Measurements from ENCODE around the gene LCE1D. TPM values are rescaled to one million over a fixed set of nuclear protein-coding genes. Genes with fewer than 3 reads are reported as not detected.

The LCE1D gene
- total and polyA plus RNA-seq, 7 donors: not detected

DNA sequence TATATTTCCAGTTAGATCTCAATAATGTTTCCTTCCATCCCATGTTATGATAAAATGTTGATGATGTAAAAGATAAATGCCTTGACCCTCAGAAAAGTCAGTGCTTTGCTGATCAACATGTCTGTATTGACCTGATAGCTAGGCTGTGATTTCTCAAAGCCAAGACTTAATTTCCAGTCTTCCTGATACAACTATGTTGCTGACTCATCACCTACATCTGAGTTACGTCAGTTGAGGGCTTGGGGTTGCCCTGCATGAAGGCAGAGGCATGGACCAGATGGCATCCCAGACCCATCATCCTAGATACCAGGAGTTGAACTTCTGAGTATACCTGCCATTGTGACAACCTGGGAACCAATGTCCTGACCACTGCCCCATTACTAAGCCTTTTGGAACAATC lies 4.8 kb downstream of the LCE1D start:
- Histone ChIP-seq H3K36me3 (ENCODE audit: insufficient read depth in 1 of 2, low read depth in 1 of 2) (no peaks in the 10 kb centered on the region), H3K4me3 (no peak overlapping the region), H3K4me1 (no peaks in the 10 kb centered on the region), H3K27me3 (ENCODE audit: insufficient read depth in 3 of 3, low read length in 2 of 3) (no peaks in the 10 kb centered on the region), H3K9me3 (no peaks in the 10 kb centered on the region), H3K27ac (no peak overlapping the region)
- intact Hi-C loops (cut with DNase I): no loop called here
- TF ChIP-seq, protein P1, sequence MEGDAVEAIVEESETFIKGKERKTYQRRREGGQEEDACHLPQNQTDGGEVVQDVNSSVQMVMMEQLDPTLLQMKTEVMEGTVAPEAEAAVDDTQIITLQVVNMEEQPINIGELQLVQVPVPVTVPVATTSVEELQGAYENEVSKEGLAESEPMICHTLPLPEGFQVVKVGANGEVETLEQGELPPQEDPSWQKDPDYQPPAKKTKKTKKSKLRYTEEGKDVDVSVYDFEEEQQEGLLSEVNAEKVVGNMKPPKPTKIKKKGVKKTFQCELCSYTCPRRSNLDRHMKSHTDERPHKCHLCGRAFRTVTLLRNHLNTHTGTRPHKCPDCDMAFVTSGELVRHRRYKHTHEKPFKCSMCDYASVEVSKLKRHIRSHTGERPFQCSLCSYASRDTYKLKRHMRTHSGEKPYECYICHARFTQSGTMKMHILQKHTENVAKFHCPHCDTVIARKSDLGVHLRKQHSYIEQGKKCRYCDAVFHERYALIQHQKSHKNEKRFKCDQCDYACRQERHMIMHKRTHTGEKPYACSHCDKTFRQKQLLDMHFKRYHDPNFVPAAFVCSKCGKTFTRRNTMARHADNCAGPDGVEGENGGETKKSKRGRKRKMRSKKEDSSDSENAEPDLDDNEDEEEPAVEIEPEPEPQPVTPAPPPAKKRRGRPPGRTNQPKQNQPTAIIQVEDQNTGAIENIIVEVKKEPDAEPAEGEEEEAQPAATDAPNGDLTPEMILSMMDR (IDR thresholded peaks at IDR 0.05): no peak
- DNase-seq (no peak), ATAC-seq (no peak)
- 55 to 61% (median 58%) methylated on average over 1 of the region's 1 CpG for WGBS, 3 donors

DNA sequence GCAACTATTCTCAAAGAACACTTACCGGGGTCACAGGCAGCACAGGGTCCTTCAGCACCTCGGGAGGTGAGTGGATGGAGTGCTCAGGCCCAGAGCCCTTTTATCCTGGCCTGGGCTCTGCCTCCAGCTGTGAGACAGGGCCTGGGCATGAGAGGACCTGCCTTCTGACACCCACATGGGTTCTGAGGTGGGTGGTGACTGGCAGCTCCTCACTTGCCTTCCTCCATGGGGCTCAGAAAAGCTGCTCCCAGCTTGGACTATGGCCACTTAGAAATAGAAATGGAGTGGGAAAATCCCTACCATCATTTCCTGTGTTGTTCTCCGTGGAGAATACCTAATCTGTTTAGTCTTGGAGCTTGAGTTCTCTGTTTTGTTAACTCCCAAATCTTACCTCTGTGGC lies 10.1 kb downstream of the LCE1D start, which contains the start of gene LCE1C:
Gene LCE1C, minus strand, starts transcription at position 76 of the 400 bp plus-strand sequence. CDS start 1,173 bp downstream, outside the sequence.
- peaks cover 0 to 1% (median 0%) of the 10 kb centered on the region in 3 donors for H3K27me3 ChIP-seq (ENCODE audit: insufficient read depth in 3 of 3, low read length in 2 of 3)
- no peaks in the 10 kb centered on the region for H3K4me1 ChIP-seq
- TF ChIP-seq, protein P1 (IDR thresholded peaks at IDR 0.05): no peak
- no peaks in the 10 kb centered on the region for H3K36me3 ChIP-seq (ENCODE audit: insufficient read depth in 1 of 2, low read depth in 1 of 2)
- no peak for ATAC-seq
- no peaks in the 10 kb centered on the region for H3K9me3 ChIP-seq
- H3K27ac ChIP-seq: no peak within 1 kb of the TSS
- 44 to 53% (median 50%) methylated on average over 3 of the region's 3 CpGs for WGBS, 3 donors
- H3K4me3 ChIP-seq: no peak within 1 kb of the TSS
- no peak for DNase-seq
- intact Hi-C loops (cut with DNase I): no loop called here

- peaks cover 0 to 1% (median 0%) of the 10 kb centered on the region in 3 donors for H3K27me3 ChIP-seq (ENCODE audit: insufficient read depth in 3 of 3, low read length in 2 of 3)
- TF ChIP-seq, protein P1 (IDR thresholded peaks at IDR 0.05): no peak
- no peak overlapping the region for H3K4me3 ChIP-seq
- DNase-seq: no peak
- WGBS, 3 donors: 49 to 56% (median 54%) methylated on average over 2 of the region's 2 CpGs
- no peaks in the 10 kb centered on the region for H3K9me3 ChIP-seq
- no peaks in the 10 kb centered on the region for H3K36me3 ChIP-seq (ENCODE audit: insufficient read depth in 1 of 2, low read depth in 1 of 2)
- H3K4me1 ChIP-seq: no peaks in the 10 kb centered on the region
- intact Hi-C loops (cut with DNase I): no loop called here
- H3K27ac ChIP-seq: no peak overlapping the region
- ATAC-seq: no peak
Measured at GRCh38 chr1:152811050-152811449, 14.5 kb downstream of the LCE1D start.

DNA sequence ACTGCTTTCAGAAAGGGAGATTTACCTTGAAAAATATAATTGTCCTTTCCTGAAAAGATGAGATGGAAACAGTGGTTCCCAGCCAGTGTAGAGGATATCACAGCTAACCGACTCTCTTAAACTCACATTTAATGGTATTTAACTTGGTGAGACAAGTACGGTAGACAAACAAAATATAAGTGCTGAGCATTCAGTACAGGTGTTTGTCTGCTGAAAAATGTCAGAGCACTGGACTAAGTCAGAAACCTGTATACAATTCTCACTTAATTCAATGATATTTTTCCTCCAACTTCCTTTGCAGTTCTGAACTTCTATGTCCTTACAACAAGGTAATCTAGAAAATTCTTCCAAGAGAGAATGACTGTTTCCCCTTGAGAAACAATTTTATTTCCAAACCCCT lies 15.2 kb downstream of the LCE1D start, which contains the start of gene LCE1B:
Gene LCE1B, plus strand, starts transcription at position 301 of the 400 bp plus-strand sequence. CDS start 476 bp downstream, outside the sequence.
- TF ChIP-seq, protein P1 (IDR thresholded peaks at IDR 0.05): no peak
- no peaks in the 10 kb centered on the region for H3K4me1 ChIP-seq
- intact Hi-C loops (cut with DNase I): no loop called here
- no peaks in the 10 kb centered on the region for H3K36me3 ChIP-seq (ENCODE audit: insufficient read depth in 1 of 2, low read depth in 1 of 2)
- no peaks in the 10 kb centered on the region for H3K9me3 ChIP-seq
- WGBS, 3 donors: 71 to 92% (median 84%) methylated on average over 2 of the region's 2 CpGs
- DNase-seq: no peak
- no peak for ATAC-seq
- no peak within 1 kb of the TSS for H3K4me3 ChIP-seq
- H3K27ac ChIP-seq: no peak within 1 kb of the TSS
- peaks cover 0 to 1% (median 0%) of the 10 kb centered on the region in 3 donors for H3K27me3 ChIP-seq (ENCODE audit: insufficient read depth in 3 of 3, low read length in 2 of 3)

- ATAC-seq (no peak), DNase-seq (no peak)
- intact Hi-C loops (cut with DNase I): no loop called here
- TF ChIP-seq, protein P1 (IDR thresholded peaks at IDR 0.05): no peak
- Histone ChIP-seq H3K27ac (no peak overlapping the region), H3K9me3 (no peaks in the 10 kb centered on the region), H3K36me3 (ENCODE audit: insufficient read depth in 1 of 2, low read depth in 1 of 2) (no peaks in the 10 kb centered on the region), H3K4me3 (no peak overlapping the region), H3K27me3 (ENCODE audit: insufficient read depth in 3 of 3, low read length in 2 of 3) (no peaks in the 10 kb centered on the region), H3K4me1 (no peaks in the 10 kb centered on the region)
- 82 to 85% (median 83%) methylated on average over 6 of the region's 6 CpGs for WGBS, 3 donors
Measured at GRCh38 chr1:152817309-152817708, 20.8 kb downstream of the LCE1D start.
